PC-9 (cell line): ENCODE measurements around the gene MAN2A1. TPM values are rescaled to one million over a fixed set of nuclear protein-coding genes. Genes with fewer than 3 reads are reported as not detected.

Experiments used
- BruUV-seq: library from RNA; stranded (reverse); fragments of 400-500 nt; replicated peaks from 2 replicates; lab custom pipeline; 2021; lab: Mats Ljungman, UMichigan
- CTCF ChIA-PET: fragments of 300-600 bp; sonication (Branson Sonifier 250); formaldehyde crosslinking; loops from one replicate; lab custom pipeline; 2022; ENCODE audit warnings: antibody characterized with exemption; lab: Charles Lee
- POLR2A ChIA-PET: fragments of 300-600 bp; sonication (Branson Sonifier 250); formaldehyde crosslinking; loops from one replicate; lab custom pipeline; 2022; ENCODE audit warnings: antibody characterized with exemption; ENCODE audit not compliant: unreplicated experiment; lab: Charles Lee
- DNase-seq, 2 experiments: peaks; one replicate each; pipeline versions ENCODE4 v3.0.0 to v3.0.0-alpha.2; 2015 to 2022; ENCODE audit warnings: mixed read lengths in 1 of 2
- H2AFZ ChIP-seq: fragments of 200-600 bp; sonication (generic); 2 replicates; pipeline ENCODE4 v1.8.1; 2017; ENCODE audit warnings: antibody characterized with exemption
- H3F3A ChIP-seq: fragments of 200-600 bp; sonication (generic); 2 replicates; pipeline ENCODE4 v1.8.1; 2017; ENCODE audit warnings: antibody characterized with exemption, mild to moderate bottlenecking, low read depth; ENCODE audit not compliant: insufficient read depth
- H3K27ac ChIP-seq: fragments of 200-600 bp; sonication (generic); 2 replicates; pipeline ENCODE4 v1.6.1; 2016; ENCODE audit warnings: mixed run types
- H3K27me3 ChIP-seq: fragments of 200-600 bp; sonication (generic); 2 replicates; pipeline ENCODE4 v1.6.1; 2016; ENCODE audit warnings: low read depth, mixed run types; ENCODE audit not compliant: insufficient read depth
- H3K36me3 ChIP-seq: fragments of 200-600 bp; sonication (generic); 2 replicates; pipeline ENCODE4 v1.6.1; 2016; ENCODE audit warnings: low read depth, mixed run types
- H3K4me1 ChIP-seq: fragments of 200-600 bp; sonication (generic); replicated peaks from 2 replicates; pipeline ENCODE4 v1.6.1; 2016; ENCODE audit warnings: mixed run types; ENCODE audit not compliant: insufficient read depth
- H3K4me2 ChIP-seq: fragments of 200-600 bp; sonication (generic); 2 replicates; pipeline ENCODE4 v1.6.1; 2017; ENCODE audit warnings: mixed run types
- H3K4me3 ChIP-seq: fragments of 200-600 bp; sonication (generic); 2 replicates; pipeline ENCODE4 v1.6.1; 2016; ENCODE audit warnings: mixed run types
- H3K79me2 ChIP-seq: fragments of 200-600 bp; sonication (generic); 2 replicates; pipeline ENCODE4 v1.6.1; 2017; ENCODE audit warnings: low read depth, mixed run types
- H3K9me2 ChIP-seq: fragments of 200-600 bp; sonication (generic); 2 replicates; pipeline ENCODE4 v1.8.1; 2017; ENCODE audit warnings: mild to moderate bottlenecking; ENCODE audit not compliant: insufficient read depth
- H3K9me3 ChIP-seq: fragments of 200-600 bp; sonication (generic); 2 replicates; pipeline ENCODE4 v1.8.1; 2016; ENCODE audit warnings: low read depth; ENCODE audit not compliant: insufficient read depth
- H4K20me1 ChIP-seq: fragments of 200-600 bp; sonication (generic); 2 replicates; pipeline ENCODE4 v1.8.1; 2017; ENCODE audit not compliant: insufficient read depth
- EZH2 ChIP-seq: fragments of 200-600 bp; sonication (generic); IDR thresholded peaks from 2 replicates; pipeline ENCODE4 v1.8.0; 2017; ENCODE audit warnings: antibody characterized with exemption, low read depth
- intact Hi-C: fragments of 100-400 bp; cut with micrococcal nuclease; formaldehyde crosslinking; loops from one replicate; pipeline ENCODE4 v1.10.0; 2022; ENCODE audit not compliant: unreplicated experiment
- total RNA-seq: library from RNA; stranded (reverse); gene quantifications from 2 replicates; pipeline ENCODE4 v1.2.3, GENCODE V29; 2021
- TF ChIP-seq, protein P1 (sequence below): fragments of 200-600 bp; sonication (generic); conservative IDR thresholded peaks from 2 replicates; pipeline ENCODE4 v1.6.1; 2017; ENCODE audit warnings: mixed run types, antibody characterized with exemption, mild to moderate bottlenecking, moderate library complexity

MAN2A1 gene
- total RNA-seq, 1 experiment from 2014 or later = 27.3 TPM

DNA sequence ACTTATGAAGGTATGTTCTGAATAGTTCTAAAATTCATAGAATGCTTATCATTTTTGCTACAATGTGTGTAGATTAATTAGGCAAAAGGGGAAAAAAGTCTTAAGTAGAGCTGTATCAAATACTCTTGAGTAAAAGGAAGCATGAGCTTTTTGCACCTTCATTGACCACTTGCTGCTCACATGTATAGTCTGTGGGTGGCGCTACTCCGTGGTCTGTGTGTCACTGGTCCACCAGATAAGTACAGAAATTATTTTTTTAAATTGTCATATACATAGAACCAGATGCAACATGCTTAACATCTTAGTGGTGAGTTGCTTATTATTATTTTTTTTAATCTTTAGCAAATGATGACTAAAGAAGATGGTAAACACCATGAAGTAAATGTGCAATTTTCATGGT lies 130.2 kb downstream of the MAN2A1 start:
- POLR2A ChIA-PET = no interaction called here
- Histone ChIP-seq H3K27me3 (no peaks in the 10 kb centered on the region), H3K9me3 (no peaks in the 10 kb centered on the region), H3K9me2 (no peaks in the 10 kb centered on the region), H3K36me3 (0 out of 2 replicates have a peak, but pooled peaks cover 4% of the 10 kb centered on the region), H3K4me2 (no peak overlapping the region), H3K27ac (no peak overlapping the region), H3K79me2 (no peaks in the 10 kb centered on the region), H2AFZ (no peak overlapping the region), H3F3A (no peaks in the 10 kb centered on the region), H3K4me3 (no peak overlapping the region), H4K20me1 (no peaks in the 10 kb centered on the region), H3K4me1 (0 out of 2 replicates have a peak, but pooled peaks cover 7% of the 10 kb centered on the region)
- no peak for TF ChIP-seq EZH2
- TF ChIP-seq, protein P1, sequence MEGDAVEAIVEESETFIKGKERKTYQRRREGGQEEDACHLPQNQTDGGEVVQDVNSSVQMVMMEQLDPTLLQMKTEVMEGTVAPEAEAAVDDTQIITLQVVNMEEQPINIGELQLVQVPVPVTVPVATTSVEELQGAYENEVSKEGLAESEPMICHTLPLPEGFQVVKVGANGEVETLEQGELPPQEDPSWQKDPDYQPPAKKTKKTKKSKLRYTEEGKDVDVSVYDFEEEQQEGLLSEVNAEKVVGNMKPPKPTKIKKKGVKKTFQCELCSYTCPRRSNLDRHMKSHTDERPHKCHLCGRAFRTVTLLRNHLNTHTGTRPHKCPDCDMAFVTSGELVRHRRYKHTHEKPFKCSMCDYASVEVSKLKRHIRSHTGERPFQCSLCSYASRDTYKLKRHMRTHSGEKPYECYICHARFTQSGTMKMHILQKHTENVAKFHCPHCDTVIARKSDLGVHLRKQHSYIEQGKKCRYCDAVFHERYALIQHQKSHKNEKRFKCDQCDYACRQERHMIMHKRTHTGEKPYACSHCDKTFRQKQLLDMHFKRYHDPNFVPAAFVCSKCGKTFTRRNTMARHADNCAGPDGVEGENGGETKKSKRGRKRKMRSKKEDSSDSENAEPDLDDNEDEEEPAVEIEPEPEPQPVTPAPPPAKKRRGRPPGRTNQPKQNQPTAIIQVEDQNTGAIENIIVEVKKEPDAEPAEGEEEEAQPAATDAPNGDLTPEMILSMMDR = no peak
- intact Hi-C loops = no loop called here
- no peak for DNase-seq
- no TSS peak for BruUV-seq
- CTCF ChIA-PET = no interaction called here

DNA sequence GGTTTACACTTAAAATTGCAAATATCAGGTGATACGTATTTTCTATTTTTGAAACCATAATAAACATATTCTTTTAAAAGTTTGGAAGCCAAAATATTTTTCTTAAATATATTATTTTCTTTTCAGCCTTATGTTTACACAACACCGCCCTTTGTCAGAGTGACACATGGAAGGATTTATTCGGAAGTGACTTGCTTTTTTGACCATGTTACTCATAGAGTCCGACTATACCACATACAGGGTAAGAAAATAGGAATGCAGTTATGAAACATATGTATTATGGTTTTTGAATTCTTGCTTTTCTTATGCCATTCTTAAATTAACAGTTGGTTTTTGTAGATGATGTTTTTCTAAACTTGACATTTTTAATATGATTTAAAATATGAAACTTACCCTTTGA lies 133.9 kb downstream of the MAN2A1 start:
- peaks cover 20% of the 10 kb centered on the region for H3K4me1 ChIP-seq
- H3K4me2 ChIP-seq = no peak overlapping the region
- no peaks in the 10 kb centered on the region for H3K79me2 ChIP-seq
- peak in 1 of 2 experiments; percentile 54 for DNase-seq
- no peak overlapping the region for H2AFZ ChIP-seq
- peak overlapping the region; percentile 29; the same call in 1 of the 2 replicates for H3K27ac ChIP-seq
- TF ChIP-seq, protein P1 = no peak
- TF ChIP-seq EZH2 = no peak
- no peaks in the 10 kb centered on the region for H3K9me2 ChIP-seq
- H3K27me3 ChIP-seq = no peaks in the 10 kb centered on the region
- no peak overlapping the region for H3K4me3 ChIP-seq
- H4K20me1 ChIP-seq = no peaks in the 10 kb centered on the region
- H3K36me3 ChIP-seq = 0 out of 2 replicates have a peak, but pooled peaks cover 9% of the 10 kb centered on the region
- ChIA-PET CTCF (no interaction called here), POLR2A (no interaction called here)
- H3K9me3 ChIP-seq = 0 out of 2 replicates have a peak, but pooled peaks cover 4% of the 10 kb centered on the region
- no TSS peak for BruUV-seq
- peaks cover 4% of the 10 kb centered on the region; the same call in 1 of the 2 replicates for H3F3A ChIP-seq
- intact Hi-C loops = no loop called here

DNA sequence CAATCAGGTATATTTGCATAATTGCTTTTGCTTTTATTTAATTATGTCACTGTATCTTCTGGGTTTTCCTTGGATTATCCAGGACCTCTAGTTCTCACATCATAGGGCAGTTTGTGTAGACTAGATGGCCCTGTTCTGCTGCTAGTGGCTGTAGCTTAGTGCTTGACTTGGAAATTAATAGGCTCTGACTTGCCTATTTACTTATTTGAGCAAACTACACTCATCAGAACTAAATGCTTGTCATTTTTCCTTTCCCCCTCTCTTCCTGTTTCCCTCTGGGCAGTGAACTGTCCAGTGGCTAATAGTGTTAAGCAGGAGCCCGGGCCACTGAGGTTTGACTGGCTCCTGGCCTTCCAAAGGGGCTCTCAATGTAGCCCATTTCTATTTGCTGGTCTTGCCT lies 135.7 kb downstream of the MAN2A1 start:
- H3K36me3 ChIP-seq = 0 out of 2 replicates have a peak, but pooled peaks cover 9% of the 10 kb centered on the region
- H4K20me1 ChIP-seq = no peaks in the 10 kb centered on the region
- H3K4me3 ChIP-seq = no peak overlapping the region
- H3F3A ChIP-seq = peaks cover 4% of the 10 kb centered on the region; the same call in 1 of the 2 replicates
- ChIA-PET POLR2A (no interaction called here), CTCF (no interaction called here)
- no peaks in the 10 kb centered on the region for H3K9me2 ChIP-seq
- no TSS peak for BruUV-seq
- DNase-seq = no peak
- H3K27ac ChIP-seq = 0 out of 2 replicates have a peak overlapping the region, but pooled peaks have one; percentile 23
- no peaks in the 10 kb centered on the region for H3K27me3 ChIP-seq
- H2AFZ ChIP-seq = no peak overlapping the region
- TF ChIP-seq, protein P1 = no peak
- no peak for TF ChIP-seq EZH2
- H3K4me2 ChIP-seq = no peak overlapping the region
- peaks cover 20% of the 10 kb centered on the region for H3K4me1 ChIP-seq
- 0 out of 2 replicates have a peak, but pooled peaks cover 4% of the 10 kb centered on the region for H3K9me3 ChIP-seq
- intact Hi-C loops = no loop called here
- H3K79me2 ChIP-seq = no peaks in the 10 kb centered on the region
